HEK293T (cell line): ENCODE measurements around the gene CFAP58.

Experiments used
- ELF4 ChIP-seq: fragments of 450-650 bp; IDR thresholded peaks from 2 replicates; pipeline ENCODE4 v1.6.1; 2017; ENCODE audit warnings: antibody characterized with exemption
- FOXA1 ChIP-seq: fragments of 450-650 bp; IDR thresholded peaks from 2 replicates; pipeline ENCODE4 v1.6.1; 2016; ENCODE audit warnings: mild to moderate bottlenecking
- HDGF ChIP-seq: fragments of 450-650 bp; IDR thresholded peaks from 2 replicates; pipeline ENCODE4 v1.6.1; 2017; ENCODE audit warnings: antibody characterized with exemption, borderline replicate concordance
- NFRKB ChIP-seq: fragments of 450-650 bp; IDR thresholded peaks from 2 replicates; pipeline ENCODE4 v1.6.1; 2016; ENCODE audit warnings: mild to moderate bottlenecking, moderate library complexity
- SP1 ChIP-seq: fragments of 450-650 bp; IDR thresholded peaks from 2 replicates; pipeline ENCODE4 v1.6.1; 2017
- SUZ12 ChIP-seq: fragments of 450-650 bp; IDR thresholded peaks from 2 replicates; pipeline ENCODE4 v1.6.1; 2016; ENCODE audit warnings: mild to moderate bottlenecking
- ZNF384 ChIP-seq: fragments of 450-650 bp; IDR thresholded peaks from 2 replicates; pipeline ENCODE4 v1.6.1; 2016

DNA sequence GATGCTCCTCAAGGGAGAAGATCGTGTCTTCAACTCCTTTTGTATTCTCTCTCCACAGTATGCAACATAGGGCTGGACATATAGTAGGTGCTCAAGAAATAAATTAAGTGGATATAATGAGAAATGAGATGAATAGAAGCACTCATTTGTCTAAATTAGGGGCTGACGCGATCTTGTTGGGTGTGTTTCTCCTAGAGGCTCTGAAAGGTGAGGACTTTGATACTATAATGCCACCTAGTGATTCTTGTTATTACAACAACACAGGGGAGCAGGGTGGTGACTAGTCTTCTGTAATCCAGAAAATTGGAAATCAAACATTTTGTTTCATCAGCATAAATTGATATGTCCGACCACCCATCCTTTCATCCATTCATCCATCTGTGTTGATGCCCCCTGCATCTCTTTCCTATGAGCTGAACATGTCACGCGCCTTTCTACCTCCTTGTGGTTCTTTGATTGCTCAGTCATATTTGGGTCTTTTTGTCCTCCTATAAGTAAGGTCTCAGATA lies 3.5 kb upstream of the CFAP58 start:
- no peak for TF ChIP-seq SUZ12
- TF ChIP-seq FOXA1 = no peak
- TF ChIP-seq SP1 = no peak
- TF ChIP-seq ZNF384 = no peak
- TF ChIP-seq HDGF = no peak
- TF ChIP-seq ELF4 = no peak
- TF ChIP-seq NFRKB = no peak
